Stimulated activated naive CD4-positive, alpha-beta T cell (primary cell): Measurements from ENCODE around the gene CRADD.
"Not testable (repeated sequence)": the region's sequence is repeated elsewhere in the genome, so short reads cannot be mapped to it uniquely, and the experiment has no call there.

Experiments used
- DNase-seq, 6 experiments: peaks; one replicate each; lab custom pipeline; 2025; lab: John Stamatoyannopoulos, UW

The CRADD gene

GRCh38 chr12:93783832-93784231, 106.7 kb downstream of the CRADD start:
- peak; percentile 7 to 60 (median 24) for DNase-seq

DNA sequence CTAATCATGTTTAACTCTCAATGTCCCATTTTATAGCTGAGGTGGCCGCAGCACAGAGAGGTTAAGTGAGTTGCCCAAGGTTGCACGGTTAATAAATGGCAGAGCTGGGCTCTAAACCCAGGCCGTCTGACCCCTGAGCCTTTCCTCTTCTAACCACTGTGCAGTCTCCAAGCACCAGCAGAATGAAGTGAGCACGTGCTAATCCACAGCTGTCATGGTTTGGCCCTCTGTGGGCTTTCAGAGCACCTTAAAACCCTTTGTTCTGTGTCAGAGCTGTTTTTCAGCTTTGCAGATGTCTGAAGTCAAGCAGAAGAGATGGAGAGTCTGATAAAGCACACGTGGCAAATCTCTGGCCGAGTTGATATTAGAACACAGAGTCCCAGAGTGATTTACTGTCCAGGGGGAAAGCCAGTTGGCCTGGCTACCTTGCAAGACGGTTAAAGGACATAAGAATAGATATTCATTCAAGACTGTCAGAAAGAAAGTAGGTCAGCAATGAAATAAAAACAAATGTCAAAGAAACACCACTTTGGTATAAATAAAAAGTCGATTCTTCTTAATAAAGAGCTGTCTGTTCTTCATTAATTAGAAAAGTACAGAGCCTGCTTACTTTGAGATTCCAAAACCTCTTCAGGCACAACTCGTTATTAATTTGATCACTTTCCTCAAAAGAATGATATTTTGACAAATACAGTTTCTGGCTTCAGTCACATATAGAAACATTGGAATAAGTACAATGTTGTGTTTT, 107.3 kb downstream of the CRADD start:
- peak in 2 of 6 experiments; percentile 23 to 37 for DNase-seq

GRCh38 chr12:93785249-93786010, 108.3 kb downstream of the CRADD start:
- DNase-seq = no peak

DNA sequence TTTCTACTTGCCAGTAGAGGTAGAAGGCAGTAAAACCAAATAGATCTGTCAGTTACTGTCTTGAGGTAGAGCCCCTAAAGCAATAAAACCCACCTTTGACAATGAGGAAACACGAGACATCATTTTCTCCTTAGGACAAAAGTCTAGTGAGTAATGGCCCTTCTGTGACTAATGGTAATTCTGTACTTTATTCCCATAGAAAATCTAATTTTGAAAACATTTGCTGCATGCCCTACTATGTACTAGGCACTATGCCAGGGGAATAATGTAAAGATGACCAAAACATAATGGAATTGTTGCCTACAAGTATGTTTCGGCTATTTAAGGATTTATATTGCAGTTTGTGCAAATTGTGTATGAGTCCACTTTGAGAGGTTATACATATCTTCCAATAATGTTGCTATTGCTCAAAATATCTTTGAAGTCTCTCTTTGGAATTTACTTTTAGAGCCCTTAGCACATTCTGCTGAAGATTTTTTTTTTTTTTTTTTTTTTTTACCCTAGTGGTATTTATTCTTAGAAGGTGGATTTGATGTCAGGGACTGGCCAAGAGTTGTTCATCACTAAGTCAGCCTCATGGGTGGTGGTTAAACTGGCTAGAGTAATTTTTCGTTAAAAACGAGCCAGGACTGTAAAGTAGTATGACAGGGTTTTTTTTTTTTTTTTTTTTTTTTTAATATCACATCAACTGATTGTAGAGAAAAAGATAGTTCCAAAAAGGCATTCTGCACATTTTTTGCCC, 109.7 kb downstream of the CRADD start:
- no peak for DNase-seq

DNA sequence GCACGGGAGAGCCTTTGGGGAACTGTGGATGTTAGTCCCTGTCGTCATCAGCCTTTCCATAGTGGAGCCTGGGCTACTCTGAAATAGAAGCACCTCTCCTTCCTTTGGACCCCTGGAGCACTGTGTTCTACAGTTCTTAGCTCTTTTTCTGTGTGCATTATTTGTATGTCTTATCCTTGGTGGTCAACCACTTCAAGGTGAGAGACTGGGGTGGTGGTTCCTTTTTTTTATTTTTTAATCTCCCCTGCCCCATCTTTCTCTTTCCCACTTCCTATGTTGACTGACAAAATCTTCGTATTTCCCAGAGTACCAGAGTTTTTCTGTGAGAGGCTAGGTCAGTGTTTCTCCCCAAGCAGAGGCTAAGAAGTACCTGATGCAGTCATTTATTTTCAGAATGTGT, 111.7 kb downstream of the CRADD start:
- no peak for DNase-seq

DNA sequence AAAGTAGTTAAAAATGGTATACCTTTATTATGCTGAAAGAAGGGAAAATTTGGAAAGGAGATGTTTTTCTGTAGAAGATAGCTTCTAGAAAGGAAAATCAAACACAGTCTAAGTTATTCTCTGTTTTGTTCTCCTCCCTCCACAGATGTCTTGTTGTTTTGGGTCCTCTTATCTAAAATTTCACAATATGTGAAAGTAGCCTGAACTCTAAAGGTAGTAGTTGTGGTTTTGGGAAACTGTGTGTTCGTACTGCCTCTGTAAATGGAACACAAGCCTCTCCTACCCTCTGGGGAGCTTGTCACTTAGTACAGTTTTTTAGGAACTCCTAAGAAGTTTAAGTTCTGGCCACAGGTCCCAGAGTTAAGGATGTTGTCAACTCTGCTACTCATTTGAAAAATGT, 112.6 kb downstream of the CRADD start:
- DNase-seq = no peak

- no peak for DNase-seq
These were observed 113.4 kb downstream of the CRADD start for GRCh38 chr12:93790472-93791152.

DNA sequence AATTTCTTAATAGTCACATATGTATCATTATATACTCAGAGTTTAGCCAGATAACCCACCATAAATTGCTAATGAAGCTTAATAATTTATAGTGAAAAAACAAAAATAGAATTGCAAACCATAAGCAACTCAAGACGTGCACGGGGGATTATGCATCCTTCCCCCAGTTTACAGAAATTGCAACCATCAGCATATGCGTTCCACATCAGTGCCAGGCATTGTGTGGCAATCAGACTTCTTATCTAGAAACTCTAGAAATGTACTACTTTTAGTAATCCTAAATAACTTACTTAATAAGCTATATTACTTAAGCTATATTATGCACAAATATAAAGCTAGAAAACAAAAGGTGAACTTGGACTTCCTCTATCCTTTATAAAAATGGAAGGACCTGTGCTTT, 115.8 kb downstream of the CRADD start:
- DNase-seq = no peak

- DNase-seq = no peak
These were observed 116.8 kb downstream of the CRADD start for GRCh38 chr12:93793983-93794382.

DNA sequence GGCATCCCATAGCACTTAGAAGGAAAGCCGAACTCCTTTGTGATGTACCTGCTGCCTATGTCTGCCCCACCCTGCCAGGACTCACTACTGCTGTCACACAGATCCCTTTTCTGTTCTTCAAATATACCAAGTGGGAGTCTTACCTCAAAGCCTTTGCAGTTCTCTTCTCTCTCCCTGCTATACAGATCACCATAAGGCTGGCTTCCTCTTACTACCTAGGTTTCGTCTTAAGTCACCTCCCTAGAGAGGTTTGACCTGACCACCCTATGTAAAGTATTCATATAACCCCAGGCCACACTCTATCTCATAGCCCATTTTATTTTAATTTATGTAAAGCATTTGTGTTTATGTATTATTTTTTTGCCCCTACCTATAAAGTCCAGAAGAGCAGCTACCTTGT, 117.6 kb downstream of the CRADD start:
- DNase-seq = no peak

DNA sequence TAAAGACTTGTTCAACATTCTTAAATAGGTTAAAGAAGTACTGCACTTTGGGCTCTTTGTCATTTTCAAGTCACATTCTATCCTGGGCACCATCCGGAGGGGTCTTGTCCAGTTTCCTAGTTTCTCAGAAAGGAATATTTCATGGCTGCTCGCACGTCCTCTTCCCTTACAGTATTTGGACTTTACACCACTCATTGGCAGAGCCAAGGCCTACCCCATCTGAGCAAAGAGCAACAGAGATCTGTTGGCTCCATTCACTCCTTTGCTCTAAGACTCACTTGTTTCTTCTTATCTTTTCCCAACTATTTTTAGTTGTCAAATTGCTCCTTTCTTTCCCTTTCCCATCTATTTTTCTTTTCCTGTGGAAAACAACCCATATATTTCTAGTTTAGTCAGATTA, 118.2 kb downstream of the CRADD start:
- no peak for DNase-seq

- no peak for DNase-seq
These were observed 119.6 kb downstream of the CRADD start for GRCh38 chr12:93796729-93797128.

GRCh38 chr12:93798279-93799151, 121.3 kb downstream of the CRADD start:
- no peak for DNase-seq

- not testable (repeated sequence) for DNase-seq
These were observed 124.5 kb downstream of the CRADD start for GRCh38 chr12:93801666-93802065.

DNA sequence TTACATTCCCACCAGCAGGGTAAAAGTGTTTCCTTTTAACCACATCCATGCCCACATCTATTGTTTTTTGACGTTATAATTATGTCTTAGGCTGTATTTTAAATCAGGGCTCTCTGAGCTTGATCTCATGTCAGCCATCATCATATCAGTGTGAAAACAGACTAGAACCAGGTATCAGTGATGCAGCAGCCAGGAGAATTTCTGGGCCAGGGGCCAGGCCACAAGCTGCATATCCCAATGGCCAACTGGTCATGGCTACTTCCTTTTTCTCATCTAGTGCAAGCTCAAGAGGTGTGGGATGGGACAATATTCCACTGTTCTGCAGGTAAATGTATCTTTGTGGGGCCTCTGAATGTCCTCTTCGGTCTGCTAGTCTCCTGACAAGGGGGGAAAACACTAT, 125.1 kb downstream of the CRADD start:
- no peak for DNase-seq

DNA sequence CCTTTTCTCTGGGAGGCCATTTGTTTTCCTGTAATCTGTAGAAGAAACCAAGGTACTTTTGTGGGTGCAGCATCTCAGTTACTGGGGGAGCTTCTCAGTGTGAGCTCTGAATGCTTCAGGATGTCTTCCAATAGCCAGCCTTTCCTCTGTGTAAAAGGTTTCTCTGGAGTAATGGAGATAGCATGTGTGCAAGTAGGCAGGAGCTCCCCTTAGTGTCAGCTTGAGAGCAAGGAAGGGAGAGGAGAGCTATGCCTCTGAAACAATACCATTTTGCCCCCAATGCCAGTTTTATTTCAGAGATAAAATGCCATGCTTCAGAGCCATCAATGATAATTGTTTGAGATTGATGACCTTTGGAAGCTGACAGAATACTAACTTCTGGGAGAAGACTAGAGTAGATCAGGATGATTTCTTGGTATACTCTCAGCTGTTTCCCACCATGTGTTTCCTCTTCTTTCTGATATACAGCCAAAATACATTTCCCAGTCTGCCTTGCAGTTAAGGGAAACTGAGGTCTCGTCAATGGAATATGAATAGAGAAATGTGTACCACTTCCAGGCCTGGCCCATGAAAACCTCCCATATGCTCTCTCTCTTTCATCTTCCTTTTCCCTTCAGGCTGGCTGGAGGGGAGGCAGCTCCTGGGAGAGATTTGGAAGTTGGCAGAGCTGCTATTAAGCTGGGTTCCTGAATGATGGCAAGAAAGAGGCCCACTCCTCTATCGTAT, 125.7 kb downstream of the CRADD start:
- no peak for DNase-seq

GRCh38 chr12:93803424-93803807, 126.2 kb downstream of the CRADD start:
- DNase-seq = no peak

DNA sequence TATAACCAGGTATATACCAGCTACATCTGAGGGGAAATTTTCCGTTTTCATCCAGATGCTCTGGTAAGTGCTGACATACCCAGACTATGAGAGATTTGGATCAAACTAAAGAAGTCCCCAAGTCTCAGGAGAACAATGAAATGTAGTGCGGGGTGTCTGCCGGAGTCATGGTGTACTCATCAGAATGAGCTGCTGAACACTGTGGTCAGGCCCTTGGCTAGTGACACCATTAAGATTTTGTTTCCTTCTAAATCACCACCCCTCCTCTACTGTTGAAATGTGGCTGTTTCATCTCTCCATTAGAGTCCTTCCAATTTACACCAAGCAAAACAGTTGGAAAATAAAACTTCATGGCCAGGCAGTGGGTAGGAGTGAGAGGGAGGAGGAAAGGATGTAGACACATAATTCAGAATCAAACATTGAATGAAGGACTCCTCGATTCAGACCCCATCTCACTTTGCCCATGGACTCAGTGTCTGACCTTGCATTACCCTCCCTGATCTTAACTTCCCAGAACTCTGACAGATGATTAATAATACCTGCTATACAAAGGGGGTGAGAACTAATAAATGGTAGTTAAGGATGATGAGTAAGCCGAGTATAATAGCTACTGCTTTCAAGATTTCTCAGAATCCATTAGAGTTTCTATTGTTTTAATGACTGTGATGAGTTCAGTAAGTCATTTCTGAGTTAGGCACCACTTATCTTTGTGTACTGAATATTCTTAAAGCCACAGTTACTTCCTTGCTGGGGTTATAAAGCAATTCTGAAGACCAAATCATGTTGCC, 127.4 kb downstream of the CRADD start:
- DNase-seq = no peak

DNA sequence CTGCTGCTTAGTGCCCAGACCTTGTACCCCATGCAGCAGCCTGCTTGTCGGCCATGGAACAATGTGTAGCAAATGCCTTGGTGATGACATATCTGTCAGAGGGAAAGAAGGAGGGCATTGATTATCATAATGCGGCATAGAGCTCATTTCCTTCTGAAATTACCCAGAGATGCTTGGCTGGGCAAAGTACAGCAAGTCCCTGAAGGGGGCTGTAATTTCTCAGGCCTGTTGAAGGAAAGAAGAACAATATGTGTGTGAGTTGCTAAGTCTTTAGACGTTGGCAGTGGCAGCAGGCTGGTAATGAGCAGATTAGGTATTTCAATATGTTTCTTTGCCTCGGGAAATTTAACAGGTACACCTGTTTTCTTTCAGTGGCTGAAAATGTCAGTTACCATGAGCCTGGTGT, 128.6 kb downstream of the CRADD start:
- DNase-seq = no peak

- DNase-seq = no peak
These were observed 130.2 kb downstream of the CRADD start for GRCh38 chr12:93807354-93807753.
